HG03064 (cell line): ENCODE measurements around the gene PRMT9.

Source experiments
- ATAC-seq: cut with Tn5 transposase; IDR thresholded peaks from one replicate; pipeline ENCODE4 v1.9.1; 2021; ENCODE audit warnings: low read depth; ENCODE audit not compliant: unreplicated experiment

The PRMT9 gene

GRCh38 chr4:147683717-147684700, at the start of gene PRMT9:
PRMT9 (minus strand) TSS chr4:147684163; CDS start chr4:147683987, 176 bp downstream.
- ATAC-seq: peak; percentile 100

GRCh38 chr4:147732518-147733235, 48.7 kb upstream of the PRMT9 start:
- peak; percentile 22 for ATAC-seq

- ATAC-seq: peak; percentile 62
These were observed 47.9 kb upstream of the PRMT9 start, which contains the start of gene ARHGAP10 for GRCh38 chr4:147731580-147732517. ARHGAP10 (plus strand) TSS chr4:147732088; CDS start chr4:147732302, 214 bp downstream.

- ATAC-seq: no peak
These were observed 46.4 kb upstream of the PRMT9 start for GRCh38 chr4:147730333-147730732.

GRCh38 chr4:147727476-147728028, 43.6 kb upstream of the PRMT9 start:
- no peak for ATAC-seq

- no peak for ATAC-seq
These were observed 41.7 kb upstream of the PRMT9 start for GRCh38 chr4:147725673-147726072.

- ATAC-seq: no peak
These were observed 40.7 kb upstream of the PRMT9 start for GRCh38 chr4:147724468-147725201.

- ATAC-seq: no peak
These were observed 39.4 kb upstream of the PRMT9 start for GRCh38 chr4:147723326-147723725.

GRCh38 chr4:147717878-147718277, 33.9 kb upstream of the PRMT9 start:
- ATAC-seq: peak; percentile 89

GRCh38 chr4:147714575-147715401, 30.8 kb upstream of the PRMT9 start:
- no peak for ATAC-seq

- no peak for ATAC-seq
These were observed 26.0 kb upstream of the PRMT9 start for GRCh38 chr4:147709999-147710398.

- peak; percentile 51 for ATAC-seq
These were observed 24.1 kb upstream of the PRMT9 start for GRCh38 chr4:147707892-147708672.

GRCh38 chr4:147704846-147705245, 20.9 kb upstream of the PRMT9 start:
- ATAC-seq: no peak

- no peak for ATAC-seq
These were observed 12.9 kb upstream of the PRMT9 start for GRCh38 chr4:147696866-147697265.

GRCh38 chr4:147693218-147693617, 9.3 kb upstream of the PRMT9 start:
- no peak for ATAC-seq

GRCh38 chr4:147691820-147692219, 7.9 kb upstream of the PRMT9 start:
- ATAC-seq: no peak

GRCh38 chr4:147689067-147689466, 5.1 kb upstream of the PRMT9 start:
- no peak for ATAC-seq

GRCh38 chr4:147683188-147683591, 773 bp downstream of the PRMT9 start:
- ATAC-seq: no peak
